NAMALWA (cell line): ENCODE data around the gene CEP131.
"Not testable (repeated sequence)": the region's sequence is repeated elsewhere in the genome, so short reads cannot be mapped to it uniquely, and the experiment has no call there.

Source experiments
- DNase-seq: peaks from one replicate; pipeline ENCODE4 v3.0.0-alpha.2; 2015; ENCODE audit warnings: low spot score

The CEP131 gene

DNA sequence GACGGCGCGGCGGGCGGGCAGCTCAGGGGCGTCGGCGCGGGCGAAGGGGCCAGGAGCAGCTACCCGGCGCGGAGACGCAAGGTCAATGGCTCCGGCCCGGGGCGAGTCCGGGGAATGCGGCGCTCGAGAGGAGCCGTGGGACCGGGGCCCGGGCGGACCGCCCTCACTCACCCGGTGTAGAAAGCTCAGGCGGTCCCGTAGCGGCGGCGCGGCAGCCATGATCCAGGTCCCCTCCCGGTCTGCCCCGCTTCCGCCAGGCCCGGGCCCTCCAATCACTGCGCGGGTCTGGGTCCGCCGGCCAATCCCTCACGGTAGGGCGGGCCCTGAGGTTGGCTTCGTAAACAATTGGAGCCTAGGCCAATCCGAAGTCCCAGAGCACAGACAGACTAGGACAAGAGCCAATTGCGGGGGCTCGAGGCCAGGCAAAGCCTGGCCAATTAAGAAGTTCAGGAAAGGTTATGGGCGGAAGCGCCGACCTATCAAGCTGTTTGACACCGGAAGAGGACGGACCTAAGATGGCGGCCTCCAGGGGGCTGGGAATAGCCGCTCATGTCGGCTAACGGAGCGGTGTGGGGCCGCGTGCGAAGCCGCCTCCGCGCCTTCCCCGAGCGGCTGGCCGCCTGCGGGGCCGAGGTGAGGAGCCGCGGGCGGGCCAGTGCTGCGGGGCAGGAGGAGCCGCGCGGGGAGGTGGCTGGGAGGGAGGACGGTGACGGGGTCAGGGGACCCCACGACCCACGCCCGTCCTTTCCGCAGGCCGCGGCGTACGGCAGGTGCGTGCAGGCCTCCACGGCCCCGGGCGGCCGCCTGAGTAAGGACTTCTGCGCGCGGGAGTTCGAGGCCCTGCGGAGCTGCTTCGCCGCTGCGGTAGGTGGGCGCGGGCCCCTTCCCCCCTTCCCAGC, 16.3 kb upstream of the CEP131 start, which contains the start of the genes NDUFAF8 and TEPSIN:
TSS of gene NDUFAF8 (plus strand) at position 504 of the 899 bp plus-strand sequence. CDS start at position 550, 46 bp downstream.
TSS of gene TEPSIN (minus strand) at position 241 of the 899 bp plus-strand sequence. CDS start at position 219, 22 bp downstream.
- peak; percentile 99 for DNase-seq

GRCh38 chr17:81238490-81238814, 15.7 kb upstream of the CEP131 start:
- no peak for DNase-seq

GRCh38 chr17:81237591-81238489, 15.1 kb upstream of the CEP131 start:
- peak; percentile 62 for DNase-seq

- no peak for DNase-seq
Observed at GRCh38 chr17:81236784-81237183, 14.0 kb upstream of the CEP131 start.

- DNase-seq, result no peak
Observed at GRCh38 chr17:81235822-81236740, 13.3 kb upstream of the CEP131 start.

DNA sequence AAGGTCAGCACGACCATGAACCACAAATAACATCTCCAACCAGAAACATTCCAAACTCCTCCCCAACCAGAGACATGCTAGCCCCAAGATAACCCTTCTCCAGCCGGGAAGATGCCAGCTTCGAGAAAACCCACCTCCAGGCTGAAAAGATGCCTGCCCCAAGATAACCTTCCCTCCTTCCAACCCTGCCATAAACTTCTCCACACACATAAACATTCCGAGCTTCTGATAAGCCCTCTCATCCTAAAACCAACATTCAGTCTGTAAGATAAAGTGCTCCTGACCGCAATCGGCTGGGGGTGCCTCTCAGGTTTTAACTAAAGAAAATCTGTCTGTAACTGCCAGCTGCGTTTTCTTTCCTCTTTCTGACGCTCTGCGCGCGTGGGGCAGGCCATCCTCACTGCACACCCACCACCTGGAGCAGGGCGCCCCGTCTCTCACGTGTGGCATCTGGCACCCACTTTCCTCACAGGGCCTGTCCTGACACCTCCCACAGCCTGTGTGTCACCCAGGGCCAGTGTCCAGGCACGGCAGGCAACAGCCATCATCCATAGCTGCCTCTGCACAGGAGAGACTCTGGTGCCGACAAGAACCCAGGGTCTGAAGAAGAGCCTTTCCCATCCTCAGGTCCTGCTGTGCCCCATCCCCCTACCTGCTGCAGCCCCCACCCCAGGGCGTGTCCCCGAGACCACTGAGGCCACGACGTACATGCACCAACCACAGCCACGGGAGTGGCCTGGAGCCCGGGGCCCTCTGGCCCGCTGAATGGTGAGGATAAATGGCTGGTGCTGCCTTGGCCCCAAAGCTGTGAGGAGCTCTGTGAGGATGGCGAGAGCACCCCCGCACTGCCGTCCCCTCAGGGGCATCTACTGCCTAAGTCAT, 12.4 kb upstream of the CEP131 start:
- DNase-seq, result no peak

GRCh38 chr17:81234506-81234855, 11.7 kb upstream of the CEP131 start:
- no peak for DNase-seq

DNA sequence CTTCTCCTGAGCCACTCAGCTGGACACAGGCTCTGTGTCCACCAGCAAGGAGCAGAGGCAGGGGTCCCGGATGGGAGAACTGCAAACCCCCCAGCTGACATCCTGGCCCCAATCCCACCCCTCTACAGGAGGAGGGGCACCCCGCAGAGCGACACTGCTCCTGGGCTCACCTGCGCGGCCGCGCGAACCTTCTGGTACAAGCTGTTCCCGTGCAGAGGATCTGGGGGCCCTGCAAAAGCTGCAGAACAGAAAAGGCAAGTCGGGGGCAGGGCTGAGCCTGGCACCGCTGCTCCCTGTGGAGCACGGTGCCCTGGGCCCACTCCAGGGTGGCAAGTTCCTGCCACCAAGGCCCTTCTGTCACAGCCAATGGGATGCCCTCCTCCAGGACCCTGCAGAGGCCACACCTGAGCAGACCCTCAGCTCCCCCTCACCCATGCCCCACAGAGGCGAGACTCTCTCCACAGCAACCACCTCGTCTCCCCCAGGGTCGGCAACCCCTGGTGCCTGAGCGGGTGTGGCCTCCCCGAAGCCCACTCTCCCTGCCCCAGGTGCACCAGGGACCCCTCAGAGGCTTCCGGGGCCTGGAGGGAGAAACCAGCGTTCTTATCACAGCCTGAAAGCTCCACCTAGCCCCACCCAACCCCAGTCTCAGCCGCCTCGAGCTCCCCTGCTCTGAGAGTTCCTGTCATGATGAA, 11.2 kb upstream of the CEP131 start:
- DNase-seq, result no peak

GRCh38 chr17:81233316-81233715, 10.6 kb upstream of the CEP131 start:
- no peak for DNase-seq

GRCh38 chr17:81232616-81233241, 10.0 kb upstream of the CEP131 start:
- DNase-seq, result no peak

DNA sequence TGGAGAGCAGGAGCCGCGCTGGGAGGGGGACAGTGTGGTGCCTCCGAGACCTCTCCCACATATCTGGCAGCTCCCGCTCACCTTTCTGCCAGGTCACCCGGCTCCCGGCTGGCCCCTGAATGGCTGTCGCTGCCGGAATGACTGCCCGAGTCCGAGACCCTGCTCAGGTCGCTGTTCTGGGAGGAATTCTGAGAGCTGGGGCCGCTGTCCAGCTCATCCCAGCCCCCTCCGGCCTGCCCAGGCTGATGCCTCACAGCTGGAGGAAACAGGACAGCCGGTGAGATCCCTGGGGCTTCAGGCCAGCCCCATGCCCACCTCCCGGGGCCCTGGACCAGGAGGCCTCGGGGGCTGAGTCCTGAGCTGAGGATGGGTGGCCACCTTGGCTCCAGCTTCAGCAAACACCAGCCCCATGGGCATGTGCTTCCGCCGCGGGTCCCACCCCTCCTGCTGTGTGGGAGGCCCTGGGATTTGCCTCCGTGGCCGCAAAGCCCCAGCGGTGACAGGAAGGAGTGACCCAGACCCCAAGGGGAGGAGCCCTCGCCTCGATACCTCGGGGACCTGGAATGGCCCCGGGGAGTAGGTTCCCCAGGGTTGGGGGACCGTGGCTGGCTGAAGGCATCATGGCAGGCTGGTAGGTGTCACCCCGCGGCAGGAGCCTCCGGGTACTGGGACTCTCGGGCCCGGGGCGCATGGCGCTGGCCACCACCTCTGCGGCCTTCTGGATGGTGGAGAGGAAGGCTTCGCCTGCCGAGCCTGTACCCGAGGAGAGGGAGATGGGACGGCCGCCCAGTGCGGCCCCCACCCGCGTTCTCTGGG, 9.2 kb upstream of the CEP131 start:
- no peak for DNase-seq

GRCh38 chr17:81231121-81231645, 8.4 kb upstream of the CEP131 start:
- peak; percentile 29 for DNase-seq

- DNase-seq, result peak; percentile 31
Observed at GRCh38 chr17:81230043-81230820, 7.5 kb upstream of the CEP131 start.

GRCh38 chr17:81229666-81229920, 6.8 kb upstream of the CEP131 start:
- DNase-seq, result no peak

DNA sequence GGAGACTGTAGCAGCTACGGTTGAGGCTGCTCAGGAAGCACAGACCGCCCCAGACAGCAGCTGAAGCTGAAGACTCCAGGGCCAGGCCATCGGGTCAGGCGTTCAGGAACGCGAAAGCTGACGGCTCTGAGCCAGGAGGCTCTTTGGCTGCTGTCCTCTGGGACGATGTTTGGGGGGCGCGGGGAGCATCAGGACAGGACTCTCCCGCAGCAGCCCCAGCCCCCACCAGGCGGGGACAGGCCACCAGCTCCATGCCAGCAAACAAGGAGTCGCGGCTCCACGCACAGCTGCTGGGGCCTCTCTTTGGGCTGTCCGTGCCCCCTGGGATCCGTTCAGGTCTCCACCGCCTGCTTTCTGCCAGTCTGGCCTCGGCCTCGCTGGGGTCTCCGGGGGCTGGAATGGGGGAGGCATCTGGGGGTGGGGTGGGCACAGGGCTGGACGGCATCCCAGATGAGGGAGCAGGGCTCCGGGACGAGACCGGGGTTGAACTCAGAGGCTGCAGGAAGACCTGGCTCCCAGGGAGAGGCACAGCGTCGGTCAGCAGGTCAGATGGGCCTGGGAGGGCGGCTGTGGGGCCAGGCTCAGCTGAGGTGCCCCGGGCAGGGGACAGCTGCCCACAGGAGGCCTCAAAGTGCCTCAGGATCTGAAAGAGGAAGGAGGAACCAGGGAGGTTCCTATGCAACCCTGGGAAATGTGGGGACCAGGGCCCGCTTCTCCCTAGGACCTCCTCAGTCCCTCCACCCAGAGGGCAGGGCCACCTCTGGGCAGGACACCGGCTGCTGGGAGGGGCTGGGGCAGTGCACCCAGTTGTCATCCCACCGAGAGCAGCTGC, 6.3 kb upstream of the CEP131 start:
- DNase-seq, result no peak

DNA sequence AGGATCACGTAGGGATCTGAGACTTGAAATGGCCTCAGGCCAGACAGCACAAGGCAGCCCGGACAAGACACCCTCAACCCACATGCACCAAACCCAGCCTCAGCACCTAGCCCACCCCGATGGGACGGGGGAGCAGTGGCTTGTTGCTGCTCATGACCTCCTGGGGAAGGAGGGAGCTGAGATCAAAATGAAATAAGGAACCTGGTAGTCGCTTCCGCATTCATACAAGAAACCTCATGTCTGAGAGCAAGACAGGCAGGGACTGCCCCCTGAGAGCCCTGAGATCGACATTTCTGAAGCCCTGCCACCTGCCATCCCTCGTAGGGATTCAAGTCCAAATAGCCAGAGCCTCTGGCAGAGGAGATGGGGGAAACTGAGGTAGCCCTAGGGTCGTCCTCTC, 5.7 kb upstream of the CEP131 start:
- DNase-seq, result peak; percentile 72

DNA sequence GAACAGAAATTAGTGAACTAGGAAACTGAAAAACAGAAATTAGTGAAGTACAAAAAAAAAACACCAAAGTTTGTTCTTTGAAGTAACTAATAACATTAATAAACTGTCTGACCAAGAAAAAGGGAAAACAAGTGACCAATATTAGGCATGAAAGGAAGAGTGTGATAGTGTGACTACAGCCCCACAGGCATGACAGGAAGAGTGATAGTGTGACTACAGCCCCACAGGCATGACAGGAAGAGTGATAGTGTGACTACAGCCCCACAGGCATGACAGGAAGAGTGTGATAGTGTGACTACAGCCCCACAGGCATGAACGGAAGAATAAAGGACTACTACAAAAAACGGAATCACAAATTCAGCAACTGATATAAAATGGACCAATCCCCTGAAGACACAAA, 4.9 kb upstream of the CEP131 start:
- DNase-seq, result not testable (repeated sequence)
